ENCODE results near the gene LDLRAD4. TPM values are rescaled to one million over a fixed set of nuclear protein-coding genes. Genes with fewer than 3 reads are reported as not detected.

The LDLRAD4 gene
- total RNA-seq, 1 donor = 0.43 TPM

GRCh38 chr18:13397504-13398163 lies 179.1 kb downstream of the LDLRAD4 start:
- H3K4me3 ChIP-seq (ENCODE audit: low read depth, low read length) = no peak overlapping the region
- no peak for DNase-seq (ENCODE audit: low read depth)
- no peak for TF ChIP-seq CTCF (IDR thresholded peaks at IDR 0.05; ENCODE audit: insufficient read depth, low read depth, low read length)

GRCh38 chr18:13398631-13399030 lies 180.1 kb downstream of the LDLRAD4 start:
- DNase-seq (ENCODE audit: low read depth) = no peak
- no peak overlapping the region for H3K4me3 ChIP-seq (ENCODE audit: low read depth, low read length)
- TF ChIP-seq CTCF (IDR thresholded peaks at IDR 0.05; ENCODE audit: insufficient read depth, low read depth, low read length) = no peak

- TF ChIP-seq CTCF (IDR thresholded peaks at IDR 0.05; ENCODE audit: insufficient read depth, low read depth, low read length) = no peak
- DNase-seq (ENCODE audit: low read depth) = no peak
Measured at GRCh38 chr18:13399511-13399910, 181.0 kb downstream of the LDLRAD4 start.

GRCh38 chr18:13400636-13401315 lies 182.2 kb downstream of the LDLRAD4 start:
- DNase-seq (ENCODE audit: low read depth) = no peak
- TF ChIP-seq CTCF (IDR thresholded peaks at IDR 0.05; ENCODE audit: insufficient read depth, low read depth, low read length) = no peak
- no peak overlapping the region for H3K4me3 ChIP-seq (ENCODE audit: low read depth, low read length)

More at GRCh38 chr18:13399511-13399910, 181.0 kb downstream of the LDLRAD4 start:
- H3K4me3 ChIP-seq (ENCODE audit: low read depth, low read length) = no peak overlapping the region

DNA sequence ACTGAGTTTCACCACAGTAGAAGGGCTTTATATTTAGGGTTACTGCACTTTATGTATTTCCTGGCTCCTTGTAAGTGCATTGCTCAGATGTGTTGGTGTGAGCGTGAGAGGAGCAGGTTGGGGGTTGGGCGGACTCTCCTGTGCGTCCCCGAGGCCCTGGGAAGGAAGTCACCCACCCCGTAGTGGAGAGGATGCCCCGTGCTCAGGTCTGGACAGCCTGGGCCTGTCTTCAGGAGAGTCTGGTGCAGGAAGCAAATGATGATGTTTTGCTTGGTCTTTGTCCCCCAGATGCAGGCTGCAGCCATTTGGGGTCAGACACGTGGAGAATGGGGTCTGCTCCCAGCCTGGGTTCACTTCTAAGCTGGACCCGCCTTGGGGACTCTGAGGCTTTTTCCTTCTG lies 182.8 kb downstream of the LDLRAD4 start:
- no peak for TF ChIP-seq CTCF (IDR thresholded peaks at IDR 0.05; ENCODE audit: insufficient read depth, low read depth, low read length)
- no peak for DNase-seq (ENCODE audit: low read depth)

DNA sequence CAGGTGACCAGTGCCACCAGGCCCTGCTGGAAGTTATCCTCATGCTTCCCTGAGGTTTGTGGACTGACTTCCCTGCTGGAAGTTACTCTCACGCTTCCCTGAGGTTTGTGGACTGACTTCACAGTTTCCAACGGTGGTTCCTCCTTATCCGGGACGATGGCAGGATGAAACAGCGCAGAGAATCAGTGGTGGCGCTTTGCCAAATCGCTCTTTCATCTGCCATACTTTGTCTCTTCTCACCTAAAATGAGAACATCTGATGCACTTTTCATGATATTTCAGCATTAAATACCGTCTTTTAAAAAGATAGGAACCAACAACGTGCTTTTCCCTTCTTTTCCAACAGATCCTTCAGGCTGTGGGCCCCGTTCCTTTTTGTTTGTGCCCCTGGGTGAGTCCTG lies 183.3 kb downstream of the LDLRAD4 start:
- no peak overlapping the region for H3K4me3 ChIP-seq (ENCODE audit: low read depth, low read length)
- no peak for TF ChIP-seq CTCF (IDR thresholded peaks at IDR 0.05; ENCODE audit: insufficient read depth, low read depth, low read length)
- DNase-seq (ENCODE audit: low read depth) = no peak

More for the DNA sequence above, 182.8 kb downstream of the LDLRAD4 start:
- no peak overlapping the region for H3K4me3 ChIP-seq (ENCODE audit: low read depth, low read length)

Measured in fibroblast of villous mesenchyme (primary cell).